Upper lobe of left lung (tissue), 6 donors: Measurements from ENCODE around the gene FAM13A. TPM values are rescaled to one million over a fixed set of nuclear protein-coding genes. Genes with fewer than 3 reads are reported as not detected.

Experiments used
- ATAC-seq, 2 donors: fragments of 200-7000 bp; cut with Tn5 transposase; one replicate each; pipeline ENCODE4 v1.9.1; 2022; ENCODE audit warnings: mild to moderate bottlenecking in 2 of 2, moderate library complexity in 2 of 2; ENCODE audit not compliant: low FRiP score in 2 of 2
- DNase-seq, 2 donors: peaks; one replicate each; pipeline ENCODE4 v3.0.0-alpha.2; 2019 to 2020
- H3K27ac ChIP-seq, 4 donors: fragments of 200-600 bp; sonication (generic); one replicate each; pipeline ENCODE4 v1.5.1; 2016 to 2019
- H3K27me3 ChIP-seq, 4 donors: fragments of 200-600 bp; sonication (generic); one replicate each; pipeline ENCODE4 v1.5.1; 2017 to 2019
- H3K36me3 ChIP-seq, 4 donors: fragments of 200-600 bp; sonication (generic); one replicate each; pipeline ENCODE4 v1.5.1; 2016 to 2019
- H3K4me1 ChIP-seq, 4 donors: fragments of 200-600 bp; sonication (generic); one replicate each; pipeline ENCODE4 v1.5.1; 2018 to 2019
- H3K4me3 ChIP-seq, 4 donors: fragments of 200-600 bp; sonication (generic); one replicate each; pipeline ENCODE4 v1.5.1; 2017 to 2019; ENCODE audit warnings: mild to moderate bottlenecking in 2 of 4, moderate library complexity in 1 of 4
- H3K9me3 ChIP-seq, 4 donors: fragments of 200-600 bp; sonication (generic); one replicate each; pipeline ENCODE4 v1.5.1; 2018 to 2019
- EP300 ChIP-seq, 4 donors: sonication (generic); formaldehyde crosslinking; IDR thresholded peaks; one replicate each; pipeline ENCODE4 v1.5.1; 2017; ENCODE audit warnings: antibody characterized with exemption in 4 of 4, control low read depth in 2 of 4
- POLR2A ChIP-seq, 4 donors: fragments of 450-650 bp; IDR thresholded peaks; one replicate each; pipeline ENCODE4 v1.5.1; 2016 to 2017; ENCODE audit warnings: antibody characterized with exemption in 4 of 4, mild to moderate bottlenecking in 2 of 4
- POLR2AphosphoS5 ChIP-seq, 2 donors: sonication (generic); formaldehyde crosslinking; IDR thresholded peaks; one replicate each; pipeline ENCODE4 v1.5.1; 2017; ENCODE audit warnings: antibody characterized with exemption in 2 of 2
- WGBS, 2 donors: methylation state at CpG; one replicate each; pipeline ENCODE4 v1.1.5; 2017 to 2018; 5-methylcytosine and 5-hydroxymethylcytosine counted together
- total RNA-seq, 6 donors: library from RNA; depleted of rRNA in 4 of 6; stranded (reverse); fragments of >200 nt in 4 of 6; gene quantifications; one replicate each; pipeline versions ENCODE4 v1.1.0 to v1.2.1, GENCODE V29; 2016 to 2021
- TF ChIP-seq, protein P1 (sequence below), 6 experiments: fragments of 450-650 bp in 4 of 6; fragments of 200-600 bp in 2 of 6; sonication (generic) in 2 of 6; IDR thresholded peaks; one replicate each; pipeline ENCODE4 v1.5.1; 2016 to 2019; ENCODE audit warnings: antibody characterized with exemption in 6 of 6
- donor health status: DM: no; HTN: no; CAD: no; lungs with moderate emphysema.
- donor health status: DM: no; HTN: yes; CAD: no; lungs with severe emphysema.

The FAM13A gene
- total RNA-seq, 6 donors from 2014 or later: 15.8 to 173 (median 34.1) TPM

DNA sequence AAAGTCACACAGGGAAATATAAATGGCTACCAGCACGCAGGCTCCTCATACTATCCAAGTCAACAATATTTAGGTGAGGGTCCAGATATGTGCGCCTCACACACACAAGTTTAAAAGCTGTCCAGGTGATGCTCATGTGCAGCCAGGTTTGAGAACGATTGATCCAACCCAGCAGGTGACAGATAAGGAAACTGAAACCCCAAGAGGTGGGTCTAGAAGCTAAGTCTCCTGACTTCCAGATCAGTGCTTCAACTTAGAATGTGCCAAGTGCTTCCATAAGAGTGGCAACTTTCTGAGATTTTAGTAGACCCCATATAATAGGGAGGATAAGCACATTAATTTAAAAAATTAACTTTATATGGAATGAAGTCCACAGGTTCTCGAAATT is 304.9 kb downstream of the FAM13A start:
- Histone ChIP-seq H3K9me3 (no peaks in the 10 kb centered on the region), H3K27ac (no peak overlapping the region), H3K4me3 (no peak overlapping the region), H3K4me1 (no peaks in the 10 kb centered on the region), H3K27me3 (no peaks in the 10 kb centered on the region), H3K36me3 (peaks cover 15 to 45% (median 37%) of the 10 kb centered on the region in 4 donors)
- ATAC-seq (no peak), DNase-seq (no peak)
- 81 to 87% methylated on average over 4 of the region's 4 CpGs for WGBS, 2 donors
- TF ChIP-seq EP300 (IDR thresholded peaks at IDR 0.05) (no peak), POLR2AphosphoS5 (IDR thresholded peaks at IDR 0.05) (no peak), POLR2A (IDR thresholded peaks at IDR 0.05) (no peak)
- TF ChIP-seq, protein P1, sequence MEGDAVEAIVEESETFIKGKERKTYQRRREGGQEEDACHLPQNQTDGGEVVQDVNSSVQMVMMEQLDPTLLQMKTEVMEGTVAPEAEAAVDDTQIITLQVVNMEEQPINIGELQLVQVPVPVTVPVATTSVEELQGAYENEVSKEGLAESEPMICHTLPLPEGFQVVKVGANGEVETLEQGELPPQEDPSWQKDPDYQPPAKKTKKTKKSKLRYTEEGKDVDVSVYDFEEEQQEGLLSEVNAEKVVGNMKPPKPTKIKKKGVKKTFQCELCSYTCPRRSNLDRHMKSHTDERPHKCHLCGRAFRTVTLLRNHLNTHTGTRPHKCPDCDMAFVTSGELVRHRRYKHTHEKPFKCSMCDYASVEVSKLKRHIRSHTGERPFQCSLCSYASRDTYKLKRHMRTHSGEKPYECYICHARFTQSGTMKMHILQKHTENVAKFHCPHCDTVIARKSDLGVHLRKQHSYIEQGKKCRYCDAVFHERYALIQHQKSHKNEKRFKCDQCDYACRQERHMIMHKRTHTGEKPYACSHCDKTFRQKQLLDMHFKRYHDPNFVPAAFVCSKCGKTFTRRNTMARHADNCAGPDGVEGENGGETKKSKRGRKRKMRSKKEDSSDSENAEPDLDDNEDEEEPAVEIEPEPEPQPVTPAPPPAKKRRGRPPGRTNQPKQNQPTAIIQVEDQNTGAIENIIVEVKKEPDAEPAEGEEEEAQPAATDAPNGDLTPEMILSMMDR (IDR thresholded peaks at IDR 0.05): no peak

DNA sequence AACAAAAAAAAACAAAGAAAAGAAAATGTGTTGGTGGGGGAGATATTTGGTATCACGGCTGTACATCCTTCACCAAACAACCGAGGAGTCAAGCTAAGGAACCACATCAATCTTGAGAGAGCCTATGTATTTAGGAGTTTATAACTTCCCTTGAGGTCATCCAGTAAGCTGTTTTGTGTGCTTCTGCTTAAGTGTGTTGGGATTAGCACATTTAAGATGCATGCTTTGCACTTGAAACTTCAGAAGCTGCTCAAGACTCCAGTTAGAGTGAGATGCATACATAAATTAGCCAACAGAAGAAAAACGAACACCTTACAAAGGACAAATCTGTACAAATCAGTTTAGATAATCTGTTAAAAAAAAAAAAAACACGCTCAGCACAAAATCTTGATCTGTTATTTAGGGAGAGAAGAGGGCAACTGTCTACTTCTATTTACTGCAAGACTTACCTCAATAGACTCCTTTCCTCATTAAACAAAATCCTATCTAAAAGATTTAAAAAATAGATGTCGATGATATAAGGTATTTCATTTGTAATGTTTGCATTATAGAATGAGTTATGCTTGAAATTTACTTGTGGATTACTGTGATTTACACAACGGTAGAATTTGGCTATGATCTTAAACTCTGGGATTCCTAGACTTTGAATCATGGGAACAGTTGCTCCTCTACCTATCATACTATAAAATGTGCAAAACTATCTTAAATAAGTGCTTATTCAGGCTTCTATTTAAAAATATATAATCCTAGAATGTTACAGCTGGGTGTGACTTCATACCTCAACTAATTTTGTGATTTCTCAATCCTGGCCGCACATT is 305.5 kb downstream of the FAM13A start:
- Histone ChIP-seq H3K36me3 (peaks cover 15 to 51% (median 40%) of the 10 kb centered on the region in 4 donors), H3K4me3 (no peak overlapping the region), H3K27me3 (no peaks in the 10 kb centered on the region), H3K27ac (no peak overlapping the region), H3K4me1 (no peaks in the 10 kb centered on the region), H3K9me3 (no peaks in the 10 kb centered on the region)
- 77 to 79% methylated on average over 7 of the region's 7 CpGs for WGBS, 2 donors
- TF ChIP-seq, protein P1 (IDR thresholded peaks at IDR 0.05): no peak
- TF ChIP-seq POLR2A (IDR thresholded peaks at IDR 0.05): no peak
- no peak for TF ChIP-seq EP300 (IDR thresholded peaks at IDR 0.05)
- no peak for TF ChIP-seq POLR2AphosphoS5 (IDR thresholded peaks at IDR 0.05)
- ATAC-seq (no peak), DNase-seq (no peak)

GRCh38 chr4:88750369-88750768 is 306.6 kb downstream of the FAM13A start:
- 96 to 98% methylated on average over 10 of the region's 10 CpGs for WGBS, 2 donors
- TF ChIP-seq, protein P1 (IDR thresholded peaks at IDR 0.05): no peak
- TF ChIP-seq EP300 (IDR thresholded peaks at IDR 0.05) (no peak), POLR2AphosphoS5 (IDR thresholded peaks at IDR 0.05) (no peak), POLR2A (IDR thresholded peaks at IDR 0.05) (no peak)
- ATAC-seq: no peak
- H3K27me3 ChIP-seq: no peaks in the 10 kb centered on the region
- peaks cover 15 to 56% (median 43%) of the 10 kb centered on the region in 4 donors for H3K36me3 ChIP-seq
- H3K4me1 ChIP-seq: no peaks in the 10 kb centered on the region
- H3K27ac ChIP-seq: no peak overlapping the region
- no peaks in the 10 kb centered on the region for H3K9me3 ChIP-seq
- DNase-seq: peak in 1 of 2 donors; percentile 37
- no peak overlapping the region for H3K4me3 ChIP-seq

DNA sequence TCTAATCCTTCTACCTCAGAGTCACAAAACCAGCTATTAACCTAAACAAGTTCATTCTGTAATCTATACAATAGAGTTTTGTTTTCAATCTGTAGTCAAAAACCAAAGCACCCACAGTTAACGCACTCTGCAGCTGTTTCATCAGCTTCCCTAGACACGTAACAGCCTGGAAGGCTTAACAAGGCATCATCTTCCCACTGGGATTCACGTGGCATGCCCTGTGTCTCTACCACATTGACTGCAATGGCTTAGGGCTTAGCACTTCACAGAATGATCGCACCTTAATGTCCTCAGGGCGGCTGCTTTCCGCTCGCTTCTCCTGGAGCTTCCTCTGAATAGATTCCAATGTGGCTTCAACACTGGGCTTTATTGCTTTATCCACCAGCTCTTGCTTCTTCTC is 309.6 kb downstream of the FAM13A start:
- ATAC-seq (no peak), DNase-seq (no peak)
- no peaks in the 10 kb centered on the region for H3K27me3 ChIP-seq
- no peak overlapping the region for H3K4me3 ChIP-seq
- no peaks in the 10 kb centered on the region for H3K4me1 ChIP-seq
- H3K9me3 ChIP-seq: no peaks in the 10 kb centered on the region
- no peak overlapping the region for H3K27ac ChIP-seq
- H3K36me3 ChIP-seq: peaks cover 18 to 71% (median 43%) of the 10 kb centered on the region in 4 donors
- TF ChIP-seq POLR2AphosphoS5 (IDR thresholded peaks at IDR 0.05) (no peak), POLR2A (IDR thresholded peaks at IDR 0.05) (no peak), EP300 (IDR thresholded peaks at IDR 0.05) (no peak)
- TF ChIP-seq, protein P1 (IDR thresholded peaks at IDR 0.05): no peak
- WGBS, 2 donors: 97 to 99% methylated on average over 7 of the region's 7 CpGs
